ENCODE measurements around the gene SPATA4.
"Not testable (repeated sequence)": the region's sequence is repeated elsewhere in the genome, so short reads cannot be mapped to it uniquely, and the experiment has no call there.

The SPATA4 gene

GRCh38 chr4:176195184-176195978 is at the start of gene SPATA4:
Gene SPATA4 (minus strand): TSS chr4:176195585. CDS start chr4:176195562, 23 bp downstream.
- peak within 1 kb of the TSS; percentile 28; the same call in 1 of the 2 replicates for H3K4me3 ChIP-seq (ENCODE audit: low read length)
- no peak for TF ChIP-seq ZNF274 (IDR thresholded peaks at IDR 0.05; ENCODE audit: low read depth, low read length)

- no peak for TF ChIP-seq ZNF274 (IDR thresholded peaks at IDR 0.05; ENCODE audit: low read depth, low read length)
- H3K4me3 ChIP-seq (ENCODE audit: low read length), result no peak overlapping the region
Observed at GRCh38 chr4:176242764-176243347, 47.5 kb upstream of the SPATA4 start.

GRCh38 chr4:176241703-176242102 is 46.3 kb upstream of the SPATA4 start:
- H3K4me3 ChIP-seq (ENCODE audit: low read length), result no peak overlapping the region
- no peak for TF ChIP-seq ZNF274 (IDR thresholded peaks at IDR 0.05; ENCODE audit: low read depth, low read length)

- TF ChIP-seq ZNF274 (IDR thresholded peaks at IDR 0.05; ENCODE audit: low read depth, low read length), result no peak
- no peak overlapping the region for H3K4me3 ChIP-seq (ENCODE audit: low read length)
Observed at GRCh38 chr4:176238826-176239225, 43.4 kb upstream of the SPATA4 start.

- no peak overlapping the region for H3K4me3 ChIP-seq (ENCODE audit: low read length)
- no peak for TF ChIP-seq ZNF274 (IDR thresholded peaks at IDR 0.05; ENCODE audit: low read depth, low read length)
Observed at GRCh38 chr4:176238157-176238610, 42.8 kb upstream of the SPATA4 start.

- TF ChIP-seq ZNF274 (IDR thresholded peaks at IDR 0.05; ENCODE audit: low read depth, low read length), result no peak
- no peak overlapping the region for H3K4me3 ChIP-seq (ENCODE audit: low read length)
Observed at GRCh38 chr4:176236946-176237345, 41.6 kb upstream of the SPATA4 start.

- TF ChIP-seq ZNF274 (IDR thresholded peaks at IDR 0.05; ENCODE audit: low read depth, low read length), result no peak
Observed at GRCh38 chr4:176230836-176231235, 35.5 kb upstream of the SPATA4 start.

GRCh38 chr4:176229645-176230044 is 34.3 kb upstream of the SPATA4 start:
- no peak for TF ChIP-seq ZNF274 (IDR thresholded peaks at IDR 0.05; ENCODE audit: low read depth, low read length)
- H3K4me3 ChIP-seq (ENCODE audit: low read length), result no peak overlapping the region

More at GRCh38 chr4:176230836-176231235, 35.5 kb upstream of the SPATA4 start:
- H3K4me3 ChIP-seq (ENCODE audit: low read length), result no peak overlapping the region

- no peak for TF ChIP-seq ZNF274 (IDR thresholded peaks at IDR 0.05; ENCODE audit: low read depth, low read length)
Observed at GRCh38 chr4:176226736-176227135, 31.4 kb upstream of the SPATA4 start.

GRCh38 chr4:176223561-176223960 is 28.2 kb upstream of the SPATA4 start:
- no peak overlapping the region for H3K4me3 ChIP-seq (ENCODE audit: low read length)
- no peak for TF ChIP-seq ZNF274 (IDR thresholded peaks at IDR 0.05; ENCODE audit: low read depth, low read length)

More at GRCh38 chr4:176226736-176227135, 31.4 kb upstream of the SPATA4 start:
- no peak overlapping the region for H3K4me3 ChIP-seq (ENCODE audit: low read length)

GRCh38 chr4:176222149-176222548 is 26.8 kb upstream of the SPATA4 start:
- H3K4me3 ChIP-seq (ENCODE audit: low read length), result no peak overlapping the region
- TF ChIP-seq ZNF274 (IDR thresholded peaks at IDR 0.05; ENCODE audit: low read depth, low read length), result no peak

- no peak overlapping the region for H3K4me3 ChIP-seq (ENCODE audit: low read length)
- TF ChIP-seq ZNF274 (IDR thresholded peaks at IDR 0.05; ENCODE audit: low read depth, low read length), result no peak
Observed at GRCh38 chr4:176217510-176217909, 22.1 kb upstream of the SPATA4 start.

GRCh38 chr4:176212351-176212750 is 17.0 kb upstream of the SPATA4 start:
- not testable (repeated sequence) for H3K4me3 ChIP-seq (ENCODE audit: low read length)

GRCh38 chr4:176210579-176211296 is 15.4 kb upstream of the SPATA4 start:
- TF ChIP-seq ZNF274 (IDR thresholded peaks at IDR 0.05; ENCODE audit: low read depth, low read length), result no peak

GRCh38 chr4:176210101-176210500 is 14.7 kb upstream of the SPATA4 start:
- no peak for TF ChIP-seq ZNF274 (IDR thresholded peaks at IDR 0.05; ENCODE audit: low read depth, low read length)
- H3K4me3 ChIP-seq (ENCODE audit: low read length), result no peak overlapping the region

More at GRCh38 chr4:176210579-176211296, 15.4 kb upstream of the SPATA4 start:
- H3K4me3 ChIP-seq (ENCODE audit: low read length), result no peak overlapping the region
